Measurements from ENCODE around the gene PTPRG. TPM values are rescaled to one million over a fixed set of nuclear protein-coding genes. Genes with fewer than 3 reads are reported as not detected.

The PTPRG gene
- total and polyA plus RNA-seq, 2 of the 13 experiments (the other 11 are each of a cell fraction or from before 2014, with no cell fraction given), result 8.0 to 25.3 TPM

GRCh38 chr3:61925721-61926120 is 364.4 kb downstream of the PTPRG start:
- H3K4me1 ChIP-seq (ENCODE audit: insufficient read depth, low read length), result no peaks in the 10 kb centered on the region
- FAIRE-seq (no peak), DNase-seq (ENCODE audit: low spot score) (no peak), ATAC-seq (no peak)
- intact Hi-C loops (cut with micrococcal nuclease; ENCODE audit: unreplicated experiment) (no loop called here), in situ Hi-C loops (cut with HindIII; ENCODE audit: extremely low pct_ligation_motif_present, low pct_unique_long_range_greater_than_20kb) (no loop called here)
- 98% methylated on average over 4 of the region's 5 CpGs for WGBS (ENCODE audit: low lambda C conversion rate)
- H3K36me3 ChIP-seq (replicated peaks in 1 of 2; ENCODE audit: control insufficient read depth in 1 of 2, insufficient read depth in 2 of 2, low read length in 2 of 2), result no peaks in the 10 kb centered on the region
- H3K27ac ChIP-seq (ENCODE audit: extremely low read length, insufficient read depth, low read length), result no peak overlapping the region
- BruUV-seq (replicated peaks), result no TSS peak
- no peaks in the 10 kb centered on the region for H3K9me3 ChIP-seq (ENCODE audit: low read length)
- no peak overlapping the region for H3K9ac ChIP-seq (ENCODE audit: insufficient read depth, low read depth, low read length)
- no peak overlapping the region for H3K4me3 ChIP-seq (replicated peaks in 1 of 3; ENCODE audit: insufficient read depth in 1 of 3, low read depth in 2 of 3, low read length in 3 of 3)
- no peak overlapping the region for H2AFZ ChIP-seq (ENCODE audit: low read length)
- no peak overlapping the region for H3K4me2 ChIP-seq (ENCODE audit: low read depth, low read length)
- CTCF ChIA-PET (ENCODE audit: low intra/inter-chr PET ratio, low total read pairs), result no interaction called here
- H3K27me3 ChIP-seq (ENCODE audit: control insufficient read depth in 1 of 2, insufficient read depth in 2 of 2, low read length in 2 of 2), result no peaks in the 10 kb centered on the region
- H3K79me2 ChIP-seq (ENCODE audit: insufficient read depth, low read length), result peaks cover 3% of the 10 kb centered on the region
- POLR2A ChIA-PET, result no interaction called here
- H4K20me1 ChIP-seq (ENCODE audit: insufficient read depth, low read length), result no peaks in the 10 kb centered on the region
- no peak for TF ChIP-seq TCF7 (IDR thresholded peaks at IDR 0.05; ENCODE audit: low read depth)
- TF ChIP-seq KLF12 (CRISPR knock-in tag; IDR thresholded peaks at IDR 0.05; ENCODE audit: borderline replicate concordance), result no peak
- TF ChIP-seq SPEN (CRISPR knock-in tag; IDR thresholded peaks at IDR 0.05; ENCODE audit: low read depth), result no peak
- no peak for TF ChIP-seq MLX (CRISPR knock-in tag; IDR thresholded peaks at IDR 0.05)
- TF ChIP-seq RXRA (CRISPR knock-in tag; IDR thresholded peaks at IDR 0.05), result no peak
- TF ChIP-seq TFDP2 (CRISPR knock-in tag; IDR thresholded peaks at IDR 0.05), result no peak
- TF ChIP-seq ZBTB8A (CRISPR knock-in tag; IDR thresholded peaks at IDR 0.05; ENCODE audit: borderline replicate concordance, low read depth), result no peak
- TF ChIP-seq ZNF607 (CRISPR knock-in tag; IDR thresholded peaks at IDR 0.05; ENCODE audit: borderline replicate concordance), result no peak
- no peak for TF ChIP-seq HINFP (CRISPR knock-in tag; IDR thresholded peaks at IDR 0.05; ENCODE audit: low read depth)
- no peak for TF ChIP-seq SSRP1 (CRISPR knock-in tag; IDR thresholded peaks at IDR 0.05)
- no peak for TF ChIP-seq ZBTB44 (CRISPR knock-in tag; IDR thresholded peaks at IDR 0.05)
- TF ChIP-seq NCOA2 (CRISPR knock-in tag; IDR thresholded peaks at IDR 0.05), result no peak
- no peak for TF ChIP-seq GPN1 (CRISPR knock-in tag; IDR thresholded peaks at IDR 0.05; ENCODE audit: borderline replicate concordance)
- no peak for TF ChIP-seq ZBTB33 (CRISPR knock-in tag; IDR thresholded peaks at IDR 0.05)
- no peak for TF ChIP-seq USF2 (IDR thresholded peaks at IDR 0.05; ENCODE audit: low read depth, low read length)
- TF ChIP-seq USF2 (CRISPR knock-in tag; IDR thresholded peaks at IDR 0.05; ENCODE audit: borderline replicate concordance), result no peak

Measured in HepG2 (cell line).